GM18498 (cell line): ENCODE results near the gene GSTT2B.
"Not testable (repeated sequence)": the region's sequence is repeated elsewhere in the genome, so short reads cannot be mapped to it uniquely, and the experiment has no call there.

Source experiments
- ATAC-seq: cut with Tn5 transposase; IDR thresholded peaks from one replicate; pipeline ENCODE4 v1.9.1; 2021; ENCODE audit warnings: mild to moderate bottlenecking, moderate library complexity; ENCODE audit not compliant: unreplicated experiment

GSTT2B gene

GRCh38 chr22:23961084-23961771 lies at the start of gene GSTT2B:
Gene GSTT2B, minus strand, starts transcription at chr22:23961195. Its CDS starts 64 bp downstream, at chr22:23961131.
- ATAC-seq, result not testable (repeated sequence)

- ATAC-seq, result no peak
Measured at GRCh38 chr22:24010018-24010391, 49.0 kb upstream of the GSTT2B start.

- no peak for ATAC-seq
Measured at GRCh38 chr22:24009227-24010017, 48.4 kb upstream of the GSTT2B start.

GRCh38 chr22:24008381-24009226 lies 47.6 kb upstream of the GSTT2B start:
- ATAC-seq, result no peak

- ATAC-seq, result no peak
Measured at GRCh38 chr22:24008022-24008283, 47.0 kb upstream of the GSTT2B start.

GRCh38 chr22:24007253-24008021 lies 46.4 kb upstream of the GSTT2B start:
- ATAC-seq, result no peak

- no peak for ATAC-seq
Measured at GRCh38 chr22:24006914-24007214, 45.9 kb upstream of the GSTT2B start.

GRCh38 chr22:24006207-24006913 lies 45.4 kb upstream of the GSTT2B start:
- ATAC-seq, result no peak

- no peak for ATAC-seq
Measured at GRCh38 chr22:24005201-24005600, 44.2 kb upstream of the GSTT2B start, which contains the start of gene GSTT4. Gene GSTT4, minus strand, starts transcription at chr22:24005453. Its CDS starts 97 bp downstream, at chr22:24005356.

- ATAC-seq, result no peak
Measured at GRCh38 chr22:24003887-24004286, 42.9 kb upstream of the GSTT2B start.

GRCh38 chr22:24002851-24003250 lies 41.9 kb upstream of the GSTT2B start:
- ATAC-seq, result no peak

GRCh38 chr22:24002272-24002671 lies 41.3 kb upstream of the GSTT2B start:
- ATAC-seq, result no peak

- ATAC-seq, result no peak
Measured at GRCh38 chr22:24001314-24001713, 40.3 kb upstream of the GSTT2B start.

- ATAC-seq, result not testable (repeated sequence)
Measured at GRCh38 chr22:23999779-24000178, 38.8 kb upstream of the GSTT2B start.

- no peak for ATAC-seq
Measured at GRCh38 chr22:23997092-23997491, 36.1 kb upstream of the GSTT2B start.

GRCh38 chr22:23993581-23994177 lies 32.7 kb upstream of the GSTT2B start:
- not testable (repeated sequence) for ATAC-seq

- ATAC-seq, result not testable (repeated sequence)
Measured at GRCh38 chr22:23993080-23993479, 32.1 kb upstream of the GSTT2B start.

- ATAC-seq, result not testable (repeated sequence)
Measured at GRCh38 chr22:23989583-23990244, 28.7 kb upstream of the GSTT2B start.

GRCh38 chr22:23986538-23987178 lies 25.7 kb upstream of the GSTT2B start:
- ATAC-seq, result not testable (repeated sequence)
